CD4-positive, alpha-beta T cell treated with Interleukin-4 for 1 hour (primary cell): ENCODE data around the gene EPHA3.

Source experiments
- DNase-seq, 2 donors: peaks; one replicate each; pipeline ENCODE4 v3.0.0-alpha.2; 2020 to 2022

The EPHA3 gene

GRCh38 chr3:89154416-89154815 is 47.0 kb downstream of the EPHA3 start:
- no peak for DNase-seq

GRCh38 chr3:89155811-89156210 is 48.4 kb downstream of the EPHA3 start:
- DNase-seq = no peak

GRCh38 chr3:89157575-89157974 is 50.2 kb downstream of the EPHA3 start:
- no peak for DNase-seq

DNA sequence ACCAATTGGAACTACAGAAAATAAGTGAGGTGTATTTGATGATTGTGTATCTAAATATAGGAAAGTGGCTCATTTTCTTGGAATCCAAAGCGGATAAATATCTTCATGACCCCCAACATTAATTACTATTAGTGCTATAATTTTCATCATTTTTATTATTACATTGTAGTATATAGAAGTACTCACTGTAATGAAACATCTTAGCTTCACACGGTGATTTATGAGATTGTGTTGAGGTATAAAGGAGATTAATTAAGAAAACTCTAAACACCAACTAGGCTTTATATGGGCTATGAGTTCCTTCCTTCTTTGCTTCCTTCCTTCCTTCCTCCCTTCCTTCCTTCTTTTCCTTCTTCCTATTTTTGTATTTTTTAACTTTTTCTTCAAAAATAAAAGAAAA is 52.2 kb downstream of the EPHA3 start:
- no peak for DNase-seq

GRCh38 chr3:89164774-89165173 is 57.4 kb downstream of the EPHA3 start:
- DNase-seq = no peak

GRCh38 chr3:89165636-89166263 is 58.3 kb downstream of the EPHA3 start:
- DNase-seq = no peak

DNA sequence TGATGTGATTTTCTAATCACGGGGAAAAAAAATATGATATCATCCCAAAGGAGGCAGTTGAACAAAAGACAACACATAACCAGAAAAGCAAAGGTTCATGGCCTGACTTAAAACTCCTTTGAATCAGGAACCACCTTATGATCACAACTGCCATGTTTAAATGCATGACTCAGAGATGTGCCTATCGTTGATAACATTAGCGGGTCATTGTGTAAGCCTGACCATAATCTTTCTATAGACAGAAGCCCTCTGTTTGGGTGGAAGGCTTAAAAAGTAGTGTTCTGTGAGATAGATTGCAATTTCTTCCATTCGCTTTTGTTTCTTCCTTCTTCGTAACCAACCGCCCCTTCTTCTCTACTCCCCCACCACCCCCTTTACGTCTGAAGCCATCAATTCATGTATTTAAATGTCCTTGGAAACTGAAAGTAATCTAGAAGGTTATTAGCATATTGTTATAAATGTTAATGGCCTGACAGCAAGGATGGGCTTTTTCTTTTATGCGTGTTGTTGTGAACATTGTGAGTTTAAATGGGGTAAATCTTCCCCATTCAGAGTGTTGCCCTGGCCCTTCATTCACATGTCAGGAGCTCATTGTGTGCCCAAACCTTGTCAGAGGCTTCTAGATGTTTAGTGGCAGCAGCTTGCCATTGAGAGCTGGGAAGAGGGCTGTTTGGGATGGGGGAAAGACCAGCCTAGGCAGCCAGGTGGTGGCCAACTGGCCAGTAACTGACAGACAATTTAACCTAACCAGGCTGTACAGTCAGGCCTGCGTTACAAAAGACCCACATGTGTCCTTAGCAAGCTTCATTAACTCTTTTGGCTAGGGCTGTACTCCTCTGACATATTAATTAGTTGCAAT is 64.5 kb downstream of the EPHA3 start:
- no peak for DNase-seq

GRCh38 chr3:89173546-89173945 is 66.1 kb downstream of the EPHA3 start:
- DNase-seq = no peak

DNA sequence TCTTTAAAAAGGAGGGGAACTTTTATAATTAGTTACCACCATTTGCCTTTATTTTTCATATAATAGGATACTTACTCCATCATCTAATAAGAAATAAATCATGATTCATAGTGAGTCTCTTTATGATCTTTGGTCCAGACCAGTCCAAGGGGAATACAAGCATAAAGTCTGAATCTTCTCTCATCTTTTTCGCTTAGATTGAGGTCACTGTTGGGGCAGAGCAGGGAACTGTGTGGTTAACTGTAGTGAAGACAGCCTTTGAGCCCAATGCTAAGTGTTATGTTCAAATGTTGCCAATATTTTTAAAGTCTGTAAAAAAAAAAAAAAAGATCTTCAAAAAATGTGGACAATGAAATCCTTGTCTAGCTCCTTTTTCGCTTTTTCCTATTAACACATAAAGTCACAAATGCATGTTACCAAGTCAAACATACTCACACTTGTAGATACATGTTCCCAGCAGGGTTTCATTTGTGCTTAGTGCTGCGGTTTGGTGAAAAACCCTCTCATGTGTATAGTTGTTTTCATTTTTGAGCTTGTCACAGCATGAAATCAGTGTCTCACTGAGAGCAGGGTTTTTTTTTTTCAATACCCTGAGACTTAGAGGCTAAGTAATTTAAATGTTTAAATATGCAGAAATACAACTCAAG is 72.1 kb downstream of the EPHA3 start:
- DNase-seq = no peak

DNA sequence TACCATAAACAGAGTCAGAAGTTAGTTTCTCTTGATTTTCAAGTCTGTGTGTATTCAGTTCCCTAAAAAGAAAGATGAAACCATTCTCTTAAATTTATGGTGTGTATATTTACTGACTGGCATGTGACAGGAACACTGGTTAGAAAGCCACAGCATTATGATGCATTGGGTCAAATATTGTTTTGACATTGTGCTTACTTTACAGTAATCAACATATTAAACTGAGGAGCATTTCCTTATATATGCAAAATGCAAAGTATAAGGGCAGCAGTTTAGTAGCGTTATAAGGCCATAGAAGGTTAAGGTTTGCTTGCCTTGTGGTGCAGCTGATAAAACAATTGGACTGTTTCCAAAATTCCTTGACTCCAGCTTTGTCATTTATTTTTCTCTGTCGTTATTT is 72.9 kb downstream of the EPHA3 start:
- DNase-seq = no peak

GRCh38 chr3:89182056-89182455 is 74.6 kb downstream of the EPHA3 start:
- DNase-seq = no peak

GRCh38 chr3:89184151-89184995 is 77.0 kb downstream of the EPHA3 start:
- no peak for DNase-seq

- DNase-seq = no peak
These were observed 79.0 kb downstream of the EPHA3 start for GRCh38 chr3:89186456-89186855.

- no peak for DNase-seq
These were observed 91.2 kb downstream of the EPHA3 start for GRCh38 chr3:89198591-89198990.

GRCh38 chr3:89212619-89213018 is 105.2 kb downstream of the EPHA3 start:
- no peak for DNase-seq

GRCh38 chr3:89216016-89216739 is 108.8 kb downstream of the EPHA3 start:
- DNase-seq = no peak

- no peak for DNase-seq
These were observed 109.8 kb downstream of the EPHA3 start for GRCh38 chr3:89217148-89217685.

GRCh38 chr3:89221924-89222323 is 114.5 kb downstream of the EPHA3 start:
- no peak for DNase-seq

DNA sequence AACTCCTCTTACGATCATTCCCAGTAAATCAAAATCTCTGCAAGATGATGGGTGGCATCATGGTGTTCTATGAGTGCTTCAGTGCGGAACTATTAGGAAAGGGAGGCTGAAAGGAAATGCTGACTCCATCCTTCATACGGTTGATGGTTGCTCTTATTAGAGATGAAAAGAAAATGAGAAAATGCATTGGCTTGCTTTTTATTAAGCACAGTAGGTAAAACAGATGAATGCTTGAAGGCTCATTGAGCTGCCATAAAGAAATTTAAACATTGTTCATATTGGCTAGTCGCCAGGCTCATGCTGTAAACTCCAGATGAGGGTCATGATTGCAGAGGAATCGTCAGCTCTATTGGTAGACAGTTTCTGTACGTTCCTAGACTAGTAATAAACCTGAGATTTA is 115.8 kb downstream of the EPHA3 start:
- DNase-seq = no peak

DNA sequence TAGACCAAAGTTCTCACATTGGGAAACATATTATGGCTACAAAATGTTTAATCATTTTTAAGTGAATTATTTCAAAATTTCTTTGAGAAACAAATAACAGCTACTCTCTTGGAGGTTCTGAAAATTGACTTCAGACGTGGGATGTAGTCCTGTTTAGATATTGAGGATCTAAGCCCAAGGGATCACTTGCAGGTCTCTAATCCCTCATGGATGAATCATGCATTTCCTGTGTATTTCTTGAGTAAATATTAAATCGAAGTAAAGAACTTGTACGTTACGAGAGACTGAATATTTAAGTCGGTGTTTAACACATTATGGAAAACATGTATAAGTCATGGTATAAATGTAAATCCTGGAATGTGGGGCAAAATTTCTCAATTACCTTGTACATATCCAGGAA is 119.8 kb downstream of the EPHA3 start:
- no peak for DNase-seq

DNA sequence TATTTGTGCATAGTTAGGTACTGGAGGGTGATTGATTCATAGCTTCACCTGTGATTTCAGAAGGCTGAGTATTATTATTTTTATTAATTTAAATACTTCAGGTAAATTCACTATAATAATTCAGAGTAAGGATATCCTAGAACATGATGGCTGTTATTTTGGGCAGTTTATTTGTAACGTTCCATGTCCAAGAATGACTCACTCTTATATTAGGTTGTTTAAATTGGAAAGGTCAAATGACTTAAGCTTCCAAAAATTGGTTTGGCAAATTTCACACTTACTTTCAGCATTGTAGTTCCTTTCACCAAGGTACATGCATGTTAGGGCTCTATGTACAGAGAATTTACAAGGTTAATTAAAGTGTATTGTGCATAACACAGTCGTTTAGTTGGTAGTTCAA is 120.2 kb downstream of the EPHA3 start:
- DNase-seq = no peak

DNA sequence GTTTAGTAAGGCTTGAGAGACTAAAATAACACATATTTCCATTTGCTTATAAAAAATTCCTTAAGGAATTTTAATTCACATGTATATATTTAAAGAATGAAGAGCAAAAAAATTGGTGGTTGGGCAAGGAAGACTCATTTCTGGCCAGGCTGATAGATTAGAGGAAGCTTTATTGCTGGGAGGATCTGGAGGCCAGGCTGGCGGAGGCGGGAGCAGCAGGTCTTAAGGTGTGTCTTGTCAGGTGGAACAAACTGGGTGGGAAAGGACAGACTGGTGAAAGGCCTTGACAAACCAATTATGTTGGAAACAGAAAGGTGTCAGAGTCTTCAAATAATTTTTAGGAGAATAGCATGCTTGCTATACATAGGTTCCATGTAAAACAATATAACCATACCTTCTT is 124.7 kb downstream of the EPHA3 start:
- DNase-seq = no peak
